Nephron (organoid): Measurements from ENCODE around the gene KIF12.
"Not testable (repeated sequence)": the region's sequence is repeated elsewhere in the genome, so short reads cannot be mapped to it uniquely, and the experiment has no call there.

Experiments used
- H3K27ac Mint-ChIP-seq, 3 experiments: 2 replicates each; pipeline ENCODE4 v1.8.0; 2020; ENCODE audit warnings: mixed read lengths in 3 of 3, mild to moderate bottlenecking in 2 of 3, moderate library complexity in 1 of 3
- H3K27me3 Mint-ChIP-seq: 2 replicates; pipeline ENCODE4 v1.8.0; 2021; ENCODE audit warnings: low read depth, mild to moderate bottlenecking, moderate library complexity, mixed read lengths
- H3K36me3 Mint-ChIP-seq: 2 replicates; pipeline ENCODE4 v1.8.0; 2020; ENCODE audit warnings: low read depth, mixed read lengths
- H3K4me1 Mint-ChIP-seq: 2 replicates; pipeline ENCODE4 v1.8.0; 2020; ENCODE audit warnings: mixed read lengths
- H3K4me3 Mint-ChIP-seq, 3 experiments: 2 replicates each; pipeline ENCODE4 v1.8.0; 2020; ENCODE audit warnings: mild to moderate bottlenecking in 3 of 3, mixed read lengths in 3 of 3, moderate library complexity in 2 of 3
- H3K9me3 Mint-ChIP-seq: 2 replicates; pipeline ENCODE4 v1.8.0; 2020; ENCODE audit warnings: mixed read lengths
- TF ChIP-seq, protein P1 (sequence below), 3 experiments: fragments of 200-600 bp; sonication (generic); IDR thresholded peaks; one replicate each; pipeline ENCODE4 v1.5.0; 2021; ENCODE audit warnings: antibody characterized with exemption in 3 of 3; ENCODE audit not compliant: unreplicated experiment in 3 of 3

KIF12 gene

GRCh38 chr9:114086607-114087006 lies 12.5 kb downstream of the KIF12 start:
- Mint-ChIP-seq H3K27me3 (peaks cover 16% of the 10 kb centered on the region), H3K9me3 (no peaks in the 10 kb centered on the region), H3K27ac (peak overlapping the region; percentile 2 to 49 (median 11)), H3K4me3 (no peak overlapping the region), H3K4me1 (peaks cover 31% of the 10 kb centered on the region), H3K36me3 (no peaks in the 10 kb centered on the region)
- TF ChIP-seq, protein P1, sequence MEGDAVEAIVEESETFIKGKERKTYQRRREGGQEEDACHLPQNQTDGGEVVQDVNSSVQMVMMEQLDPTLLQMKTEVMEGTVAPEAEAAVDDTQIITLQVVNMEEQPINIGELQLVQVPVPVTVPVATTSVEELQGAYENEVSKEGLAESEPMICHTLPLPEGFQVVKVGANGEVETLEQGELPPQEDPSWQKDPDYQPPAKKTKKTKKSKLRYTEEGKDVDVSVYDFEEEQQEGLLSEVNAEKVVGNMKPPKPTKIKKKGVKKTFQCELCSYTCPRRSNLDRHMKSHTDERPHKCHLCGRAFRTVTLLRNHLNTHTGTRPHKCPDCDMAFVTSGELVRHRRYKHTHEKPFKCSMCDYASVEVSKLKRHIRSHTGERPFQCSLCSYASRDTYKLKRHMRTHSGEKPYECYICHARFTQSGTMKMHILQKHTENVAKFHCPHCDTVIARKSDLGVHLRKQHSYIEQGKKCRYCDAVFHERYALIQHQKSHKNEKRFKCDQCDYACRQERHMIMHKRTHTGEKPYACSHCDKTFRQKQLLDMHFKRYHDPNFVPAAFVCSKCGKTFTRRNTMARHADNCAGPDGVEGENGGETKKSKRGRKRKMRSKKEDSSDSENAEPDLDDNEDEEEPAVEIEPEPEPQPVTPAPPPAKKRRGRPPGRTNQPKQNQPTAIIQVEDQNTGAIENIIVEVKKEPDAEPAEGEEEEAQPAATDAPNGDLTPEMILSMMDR (IDR thresholded peaks at IDR 0.05; ENCODE audit: unreplicated experiment in 3 of 3): no peak

- Mint-ChIP-seq H3K27me3 (peaks cover 19% of the 10 kb centered on the region), H3K27ac (peak overlapping the region in 2 of 3 experiments; percentile 2 to 11), H3K36me3 (no peaks in the 10 kb centered on the region), H3K4me3 (no peak overlapping the region), H3K9me3 (no peaks in the 10 kb centered on the region), H3K4me1 (peaks cover 31% of the 10 kb centered on the region)
- TF ChIP-seq, protein P1 (IDR thresholded peaks at IDR 0.05; ENCODE audit: unreplicated experiment in 3 of 3): no peak
These were observed 13.1 kb downstream of the KIF12 start for GRCh38 chr9:114086009-114086408.

GRCh38 chr9:114085387-114085789 lies 13.7 kb downstream of the KIF12 start:
- Mint-ChIP-seq H3K4me3 (no peak overlapping the region), H3K27ac (no peak overlapping the region), H3K27me3 (peaks cover 19% of the 10 kb centered on the region), H3K4me1 (peaks cover 31% of the 10 kb centered on the region), H3K9me3 (no peaks in the 10 kb centered on the region), H3K36me3 (no peaks in the 10 kb centered on the region)
- TF ChIP-seq, protein P1 (IDR thresholded peaks at IDR 0.05; ENCODE audit: unreplicated experiment in 3 of 3): no peak

- H3K27me3 Mint-ChIP-seq: peaks cover 17% of the 10 kb centered on the region
- peaks cover 31% of the 10 kb centered on the region for H3K4me1 Mint-ChIP-seq
- H3K36me3 Mint-ChIP-seq: no peaks in the 10 kb centered on the region
- TF ChIP-seq, protein P1 (IDR thresholded peaks at IDR 0.05; ENCODE audit: unreplicated experiment in 3 of 3): no peak
- H3K27ac Mint-ChIP-seq: peak overlapping the region in 2 of 3 experiments; percentile 5 to 76
- H3K9me3 Mint-ChIP-seq: no peaks in the 10 kb centered on the region
- no peak overlapping the region for H3K4me3 Mint-ChIP-seq
These were observed 14.6 kb downstream of the KIF12 start for GRCh38 chr9:114084282-114085073.

DNA sequence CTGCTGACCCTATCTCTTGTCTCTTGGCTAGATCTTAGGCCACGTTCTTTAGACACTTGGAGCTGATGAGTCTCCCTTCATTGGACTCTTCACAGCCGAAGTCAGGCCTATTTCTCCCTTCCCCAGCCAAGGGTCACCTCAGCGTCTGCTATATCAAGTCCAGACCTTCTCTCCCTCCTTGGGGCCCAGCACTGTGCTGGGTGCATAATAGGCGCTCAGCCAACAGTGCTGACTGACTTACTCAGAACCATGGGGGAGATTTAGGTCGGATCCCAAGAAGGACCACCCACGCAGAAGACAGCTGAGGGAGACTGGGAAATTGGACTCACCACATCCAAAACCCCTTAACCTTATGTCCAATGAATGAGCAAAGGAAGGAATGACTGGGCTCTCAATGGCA lies 15.4 kb downstream of the KIF12 start:
- no peaks in the 10 kb centered on the region for H3K9me3 Mint-ChIP-seq
- H3K27me3 Mint-ChIP-seq: peaks cover 14% of the 10 kb centered on the region
- no peak overlapping the region for H3K4me3 Mint-ChIP-seq
- TF ChIP-seq, protein P1 (IDR thresholded peaks at IDR 0.05; ENCODE audit: unreplicated experiment in 3 of 3): no peak
- no peaks in the 10 kb centered on the region for H3K36me3 Mint-ChIP-seq
- H3K4me1 Mint-ChIP-seq: peaks cover 31% of the 10 kb centered on the region
- H3K27ac Mint-ChIP-seq: peak overlapping the region in 1 of 3 experiments; percentile 90

DNA sequence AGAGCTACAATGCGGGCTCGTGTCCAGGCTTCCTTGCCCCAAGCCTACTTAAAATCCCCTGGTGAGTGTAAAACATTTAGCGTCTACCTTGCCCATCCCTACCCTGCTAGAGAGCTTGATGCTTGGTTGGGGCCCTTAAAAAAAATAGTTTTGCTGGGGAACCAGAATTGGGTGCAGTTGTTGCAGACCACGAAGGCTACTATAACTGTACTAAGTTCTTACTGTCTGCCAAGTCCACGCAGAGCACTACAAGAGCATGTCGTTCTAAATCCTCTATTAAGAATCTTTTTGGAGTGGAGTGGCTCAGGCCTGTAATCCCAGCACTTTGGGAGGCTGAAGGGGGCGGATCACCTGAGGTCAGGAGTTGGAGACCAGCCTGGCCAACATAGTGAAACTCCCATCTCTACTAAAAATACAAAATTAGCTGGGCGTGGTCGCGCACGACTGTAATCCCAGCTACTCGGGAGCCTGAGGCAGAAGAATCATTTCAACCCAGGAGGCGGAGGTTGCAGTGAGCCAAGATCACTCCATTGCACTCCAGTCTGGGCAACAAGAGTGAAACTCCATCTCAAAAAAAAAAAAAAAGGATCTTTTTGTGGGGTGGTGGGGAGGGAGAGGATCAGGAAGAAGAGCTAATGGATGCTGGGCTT lies 16.2 kb downstream of the KIF12 start:
- Mint-ChIP-seq H3K4me1 (peaks cover 31% of the 10 kb centered on the region), H3K27ac (peak overlapping the region; percentile 74 to 93 (median 90)), H3K27me3 (peaks cover 14% of the 10 kb centered on the region)
- H3K4me3 Mint-ChIP-seq, H3K36me3 Mint-ChIP-seq, H3K9me3 Mint-ChIP-seq: not testable (repeated sequence)
